Esophagus muscularis mucosa (tissue), 3 donors: ENCODE results near the gene TBCD.

Source experiments
- POLR2A ChIP-seq: fragments of 450-650 bp; IDR thresholded peaks from one replicate; pipeline ENCODE4 v1.6.1; 2017; ENCODE audit warnings: antibody characterized with exemption, moderate library complexity, mild to moderate bottlenecking, low read depth
- POLR2AphosphoS5 ChIP-seq, 2 donors: sonication (generic); formaldehyde crosslinking; IDR thresholded peaks; one replicate each; pipeline ENCODE4 v1.6.1; 2017; ENCODE audit warnings: antibody characterized with exemption in 2 of 2
- TF ChIP-seq, protein P1 (sequence below), 3 experiments: fragments of 200-600 bp in 2 of 3; fragments of 450-650 bp in 1 of 3; sonication (generic) in 2 of 3; IDR thresholded peaks; one replicate each; pipeline ENCODE4 v1.5.1; 2017 to 2019; ENCODE audit warnings: antibody characterized with exemption in 3 of 3, mild to moderate bottlenecking in 2 of 3, moderate library complexity in 1 of 3

DNA sequence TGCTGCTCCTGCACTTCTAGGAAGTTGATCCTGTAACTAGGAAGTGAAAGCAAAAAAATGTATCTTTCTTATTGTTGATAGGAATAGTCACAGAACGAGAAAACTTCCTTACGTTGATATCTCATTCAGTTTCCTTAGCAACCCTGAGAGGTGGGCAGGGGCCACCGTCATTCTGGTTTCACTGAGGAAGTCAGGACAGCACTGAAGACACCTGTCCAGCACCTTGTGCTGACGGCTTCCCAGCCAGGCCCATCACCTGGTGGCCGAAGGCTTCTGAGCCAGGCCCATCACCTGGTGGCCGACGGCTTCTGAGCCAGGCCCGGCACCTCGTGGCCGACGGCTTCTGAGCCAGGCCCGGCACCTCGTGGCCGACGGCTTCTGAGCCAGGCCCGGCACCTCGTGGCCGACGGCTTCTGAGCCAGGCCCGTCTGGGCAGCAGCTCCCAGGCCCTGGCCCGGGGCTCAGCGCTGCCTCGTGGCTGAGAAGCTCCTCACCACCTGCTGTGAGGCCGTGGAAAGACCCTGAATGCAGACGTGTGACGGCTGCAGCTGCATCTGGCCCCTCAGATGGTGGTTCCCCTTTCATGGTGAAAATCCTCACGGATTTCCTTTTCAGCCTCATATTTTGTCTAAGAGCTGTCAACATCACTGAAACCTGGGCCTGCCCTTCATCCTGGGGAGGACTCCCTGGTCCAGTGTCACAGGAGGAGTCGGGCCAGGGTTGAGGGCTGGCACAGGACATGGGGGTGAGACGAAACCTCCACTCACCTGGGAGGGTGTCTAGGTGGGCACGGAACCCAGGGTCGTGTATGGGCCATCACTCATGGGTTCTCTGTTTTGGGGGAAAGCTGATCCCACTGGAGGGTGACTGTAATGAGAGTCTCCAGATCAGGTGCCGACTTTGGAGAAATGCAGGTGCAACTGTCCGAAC lies 121.0 kb downstream of the TBCD start:
- TF ChIP-seq, protein P1, sequence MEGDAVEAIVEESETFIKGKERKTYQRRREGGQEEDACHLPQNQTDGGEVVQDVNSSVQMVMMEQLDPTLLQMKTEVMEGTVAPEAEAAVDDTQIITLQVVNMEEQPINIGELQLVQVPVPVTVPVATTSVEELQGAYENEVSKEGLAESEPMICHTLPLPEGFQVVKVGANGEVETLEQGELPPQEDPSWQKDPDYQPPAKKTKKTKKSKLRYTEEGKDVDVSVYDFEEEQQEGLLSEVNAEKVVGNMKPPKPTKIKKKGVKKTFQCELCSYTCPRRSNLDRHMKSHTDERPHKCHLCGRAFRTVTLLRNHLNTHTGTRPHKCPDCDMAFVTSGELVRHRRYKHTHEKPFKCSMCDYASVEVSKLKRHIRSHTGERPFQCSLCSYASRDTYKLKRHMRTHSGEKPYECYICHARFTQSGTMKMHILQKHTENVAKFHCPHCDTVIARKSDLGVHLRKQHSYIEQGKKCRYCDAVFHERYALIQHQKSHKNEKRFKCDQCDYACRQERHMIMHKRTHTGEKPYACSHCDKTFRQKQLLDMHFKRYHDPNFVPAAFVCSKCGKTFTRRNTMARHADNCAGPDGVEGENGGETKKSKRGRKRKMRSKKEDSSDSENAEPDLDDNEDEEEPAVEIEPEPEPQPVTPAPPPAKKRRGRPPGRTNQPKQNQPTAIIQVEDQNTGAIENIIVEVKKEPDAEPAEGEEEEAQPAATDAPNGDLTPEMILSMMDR (IDR thresholded peaks at IDR 0.05), result no peak
- TF ChIP-seq POLR2AphosphoS5 (IDR thresholded peaks at IDR 0.05) (no peak), POLR2A (no peak)
